ENCODE data around the gene KCNK4.
A peak's percentile ranks its signal among the peaks of the same experiment; 100 is the strongest.

GRCh38 chr11:64284048-64284961 is 6.8 kb upstream of the KCNK4 start, which contains the start of gene BAD:
- TF ChIP-seq POLR2AphosphoS5 (IDR thresholded peaks at IDR 0.05; ENCODE audit: insufficient read depth, low read depth, low read length) (peak; percentile 66), CTCF (IDR thresholded peaks at IDR 0.05; ENCODE audit: extremely low read depth in 1 of 2, insufficient read depth in 1 of 2, low read depth in 1 of 2, low read length in 2 of 2) (no peak), MAX (IDR thresholded peaks at IDR 0.05; ENCODE audit: insufficient read depth, insufficient read length) (no peak), POLR2A (IDR thresholded peaks at IDR 0.05; ENCODE audit: low read depth, low read length) (peak; percentile 52), FOS (IDR thresholded peaks at IDR 0.05; ENCODE audit: borderline replicate concordance, insufficient read depth, low read length) (no peak), MYC (IDR thresholded peaks at IDR 0.05; ENCODE audit: low read depth, low read length) (no peak), EZH2 (IDR thresholded peaks at IDR 0.05; ENCODE audit: borderline replicate concordance, low read depth, low read length, severe bottlenecking) (no peak)

Data from endothelial cell of umbilical vein (primary cell).